H1 (cell line): ENCODE measurements around the gene SH3GL1. TPM values are rescaled to one million over a fixed set of nuclear protein-coding genes. Genes with fewer than 3 reads are reported as not detected.

Experiments used
- ATF2 ChIP-seq: IDR thresholded peaks from 2 replicates; pipeline ENCODE4 v1.6.1; 2012; ENCODE audit warnings: low read length, inconsistent platforms
- CBX5 ChIP-seq: fragments of 300-800, 300-1000 bp; sonication (generic); IDR thresholded peaks from 2 replicates; pipeline ENCODE4 v1.7.1; 2016; ENCODE audit warnings: antibody characterized with exemption, low read length, low read depth
- CEBPB ChIP-seq: IDR thresholded peaks from 2 replicates; pipeline ENCODE4 v1.6.1; 2012; ENCODE audit warnings: low read depth, low read length
- CHD7 ChIP-seq: fragments of 300-600 bp; sonication (generic); IDR thresholded peaks from 2 replicates; pipeline ENCODE4 v1.7.1; 2012; ENCODE audit warnings: low read length, moderate library complexity, mild to moderate bottlenecking, inconsistent platforms; ENCODE audit not compliant: insufficient replicate concordance
- E2F6 ChIP-seq: IDR thresholded peaks from 2 replicates; pipeline ENCODE4 v1.6.1; 2012; ENCODE audit warnings: inconsistent platforms
- GTF2F1 ChIP-seq: IDR thresholded peaks from 2 replicates; pipeline ENCODE4 v1.6.1; 2012; ENCODE audit warnings: low read depth, low read length, improper control_type of control experiment, borderline replicate concordance
- MAFK ChIP-seq: IDR thresholded peaks from 2 replicates; pipeline ENCODE4 v1.6.1; 2012; ENCODE audit warnings: low read depth, mild to moderate bottlenecking, improper control_type of control experiment, low read length
- PHF8 ChIP-seq: fragments of 200-600 bp; sonication (generic); conservative IDR thresholded peaks from 2 replicates; pipeline ENCODE4 v1.7.1; 2012; ENCODE audit warnings: low read depth, mild to moderate bottlenecking, inconsistent platforms, low read length, moderate library complexity
- SP2 ChIP-seq: IDR thresholded peaks from 2 replicates; pipeline ENCODE4 v1.6.1; 2012; ENCODE audit warnings: mild to moderate bottlenecking, low read length, inconsistent platforms
- YY1 ChIP-seq: IDR thresholded peaks from 2 replicates; pipeline ENCODE4 v1.6.1; 2011; ENCODE audit warnings: low read depth, mild to moderate bottlenecking, low read length
- polyA plus RNA-seq, 7 experiments: library from polyadenylated mRNA; depleted of rRNA in 3 of 7; stranded (reverse) in 5 of 7; unstranded in 2 of 7; fragments of >200 nt in 5 of 7; fragments of 200-250 nt in 2 of 7; gene quantifications; 1 replicate in 5 of 7; 2 replicates in 1 of 7; 4 replicates in 1 of 7; pipeline versions ENCODE4 v1.2.1 to v1.2.3, GENCODE V29; 2011 to 2013; ENCODE audit warnings: missing spikeins in 2 of 7, mixed read lengths in 2 of 7
- total RNA-seq: library from RNA; stranded (reverse); fragmentation: NEBNext Ultra II Directional; extraction: Animal tissue kit (Norgen Biotek cat#: 25700); gene quantifications from 2 replicates; pipeline ENCODE4 v1.2.1, GENCODE V29; 2021

The SH3GL1 gene
- total and polyA plus RNA-seq, 2 of the 8 experiments (the other 6 are each of a cell fraction or from before 2014, with no cell fraction given) = 81.5 to 102 TPM

GRCh38 chr19:4318460-4318859 is 81.9 kb downstream of the SH3GL1 start (continued):
- no peak for TF ChIP-seq CHD7
- no peak for TF ChIP-seq YY1
- TF ChIP-seq MAFK = no peak
- no peak for TF ChIP-seq GTF2F1
- TF ChIP-seq ATF2 = no peak
- TF ChIP-seq PHF8 = no peak
- no peak for TF ChIP-seq CEBPB
- TF ChIP-seq SP2 = no peak
- TF ChIP-seq E2F6 = no peak
- no peak for TF ChIP-seq CBX5
